HG03521 (cell line): ENCODE data around the gene TAF4.
"Not testable (repeated sequence)": the region's sequence is repeated elsewhere in the genome, so short reads cannot be mapped to it uniquely, and the experiment has no call there.

Source experiments
- ATAC-seq: cut with Tn5 transposase; IDR thresholded peaks from one replicate; pipeline ENCODE4 v1.9.1; 2021; ENCODE audit warnings: mild to moderate bottlenecking, moderate library complexity; ENCODE audit not compliant: unreplicated experiment

TAF4 gene

GRCh38 chr20:61951695-61952533 lies 113.8 kb downstream of the TAF4 start:
- no peak for ATAC-seq

- ATAC-seq = no peak
Observed at GRCh38 chr20:61950641-61951071, 115.0 kb downstream of the TAF4 start.

GRCh38 chr20:61949714-61950640 lies 115.7 kb downstream of the TAF4 start:
- no peak for ATAC-seq

GRCh38 chr20:61949363-61949713 lies 116.3 kb downstream of the TAF4 start:
- no peak for ATAC-seq

GRCh38 chr20:61948586-61949362 lies 116.9 kb downstream of the TAF4 start:
- ATAC-seq = no peak

- ATAC-seq = not testable (repeated sequence)
Observed at GRCh38 chr20:61948056-61948455, 117.6 kb downstream of the TAF4 start.

- ATAC-seq = not testable (repeated sequence)
Observed at GRCh38 chr20:61945495-61945894, 120.2 kb downstream of the TAF4 start.

GRCh38 chr20:61944967-61945366 lies 120.7 kb downstream of the TAF4 start:
- not testable (repeated sequence) for ATAC-seq

- no peak for ATAC-seq
Observed at GRCh38 chr20:61942526-61942925, 123.2 kb downstream of the TAF4 start.

GRCh38 chr20:61941721-61942405 lies 123.8 kb downstream of the TAF4 start:
- ATAC-seq = no peak

GRCh38 chr20:61940976-61941720 lies 124.5 kb downstream of the TAF4 start:
- no peak for ATAC-seq

- ATAC-seq = no peak
Observed at GRCh38 chr20:61940491-61940890, 125.2 kb downstream of the TAF4 start.

- no peak for ATAC-seq
Observed at GRCh38 chr20:61939691-61940360, 125.9 kb downstream of the TAF4 start.

GRCh38 chr20:61938839-61939690 lies 126.6 kb downstream of the TAF4 start:
- no peak for ATAC-seq

- ATAC-seq = no peak
Observed at GRCh38 chr20:61937963-61938838, 127.5 kb downstream of the TAF4 start.

GRCh38 chr20:61937146-61937962 lies 128.3 kb downstream of the TAF4 start:
- ATAC-seq = no peak
